Measurements from ENCODE around the gene TTC16. TPM values are rescaled to one million over a fixed set of nuclear protein-coding genes. Genes with fewer than 3 reads are reported as not detected.
A peak's percentile ranks its signal among the peaks of the same experiment; 100 is the strongest.

The TTC16 gene
- total and polyA plus RNA-seq, 2 of the 8 experiments (the other 6 are each of a cell fraction or from before 2014, with no cell fraction given) = 0.03 TPM; not detected in 1

- H4K20me1 ChIP-seq (replicated peaks in 1 of 2; ENCODE audit: control insufficient read depth in 1 of 2, insufficient read depth in 2 of 2, low read length in 2 of 2) = no peaks in the 10 kb centered on the region
- H2BK15ac ChIP-seq (ENCODE audit: low read length) = 0 out of 2 replicates have a peak overlapping the region, but pooled peaks have one; percentile 12
- H3K36me3 ChIP-seq (ENCODE audit: control insufficient read depth in 2 of 4, insufficient read depth in 4 of 4, low read length in 3 of 4) = no peaks in the 10 kb centered on the region
- POLR2A ChIA-PET (ENCODE audit: partially characterized antibody) = no interaction called here
- no peak overlapping the region for H3K9ac ChIP-seq (replicated peaks in 1 of 4; ENCODE audit: extremely low read depth in 1 of 4, low read depth in 3 of 4, low read length in 3 of 4)
- DNase-seq (ENCODE audit: low read depth in 1 of 2, low spot score in 2 of 2) (no peak), FAIRE-seq (no peak)
- no peaks in the 10 kb centered on the region for H3K27me3 ChIP-seq (replicated peaks in 1 of 4; ENCODE audit: control insufficient read depth in 3 of 4, extremely low read depth in 1 of 4, insufficient read depth in 3 of 4, low read length in 3 of 4)
- no peak overlapping the region for H3K23ac ChIP-seq (ENCODE audit: insufficient read length)
- no peaks in the 10 kb centered on the region for H3K9me3 ChIP-seq (ENCODE audit: insufficient read depth in 2 of 2, low read depth in 1 of 2, low read length in 1 of 2)
- H3K4me1 ChIP-seq (replicated peaks in 1 of 4; ENCODE audit: control insufficient read depth in 3 of 4, insufficient read depth in 4 of 4, low read length in 3 of 4) = peaks cover 0 to 27% (median 19%) of the 10 kb centered on the region in 4 experiments; a peak in 6 of 7 replicates
- no peak overlapping the region for H4K91ac ChIP-seq (replicated peaks; ENCODE audit: insufficient read length, low read length)
- no peak overlapping the region for H2BK120ac ChIP-seq (replicated peaks; ENCODE audit: low read depth, low read length)
- H3K79me2 ChIP-seq (ENCODE audit: control insufficient read depth in 1 of 2, insufficient read depth in 2 of 2, low read length in 2 of 2) = no peaks in the 10 kb centered on the region
- no peak overlapping the region for H3K18ac ChIP-seq (ENCODE audit: extremely low read depth, low read length)
- H3K79me1 ChIP-seq (ENCODE audit: low read depth, low read length) = no peaks in the 10 kb centered on the region
- H2BK5ac ChIP-seq (ENCODE audit: low read depth, low read length) = no peak overlapping the region
- no peaks in the 10 kb centered on the region for H3K23me2 ChIP-seq (ENCODE audit: low read depth, low read length)
- no peak overlapping the region for H2BK20ac ChIP-seq (ENCODE audit: low read length)
- no peak overlapping the region for H3K4ac ChIP-seq (replicated peaks; ENCODE audit: insufficient read length, low read depth, low read length)
- H2BK12ac ChIP-seq (ENCODE audit: low read depth, low read length) = peak overlapping the region; percentile 68; the same call in 1 of the 2 replicates
- H3K56ac ChIP-seq (replicated peaks; ENCODE audit: insufficient read length, low read depth, low read length) = no peak overlapping the region
- H3K27ac ChIP-seq (ENCODE audit: low read depth, low read length) = no peak overlapping the region
- TF ChIP-seq GABPA (IDR thresholded peaks at IDR 0.05; ENCODE audit: borderline replicate concordance, insufficient read depth, low read length) = no peak
- no peak overlapping the region for H3K4me3 ChIP-seq (ENCODE audit: extremely low read depth in 1 of 4, insufficient read depth in 2 of 4, low read depth in 3 of 4, low read length in 4 of 4)
- no peak overlapping the region for H4K5ac ChIP-seq (ENCODE audit: insufficient read length, low read depth, low read length)
- no peak overlapping the region; the same call in 1 of the 2 replicates for H4K8ac ChIP-seq (ENCODE audit: extremely low read depth, insufficient read depth, low read length)
- peak overlapping the region; percentile 53; the same call in 1 of the 2 replicates for H2AK5ac ChIP-seq (ENCODE audit: low read depth, low read length)
- CTCF ChIA-PET (ENCODE audit: partially characterized antibody) = interaction anchor here (0.9 to 3.9 kb wide), 7 partner anchors 8 to 206 kb away, joined by 3 to 23 read pairs (median 3); partner anchors contain the start of genes CDK9 and TOR2A
- no peak overlapping the region for H3K14ac ChIP-seq (ENCODE audit: insufficient read length)
- 92% methylated on average over 8 of the region's 8 CpGs; no CpG with 5 or more reads in 1 of the 2 experiments for WGBS, 2 experiments (ENCODE audit: extremely low coverage in 1 of 2, insufficient coverage in 1 of 2, insufficient read length in 1 of 2, insufficient replicate concordance in 2 of 2, low coverage in 1 of 2, low lambda C conversion rate in 2 of 2, missing lambda C conversion rate in 1 of 2)
- no peak overlapping the region for H3K4me2 ChIP-seq (ENCODE audit: insufficient read depth in 1 of 2, low read depth in 2 of 2, low read length in 2 of 2)
- H2AFZ ChIP-seq (ENCODE audit: low read length) = no peak overlapping the region
These were observed 6.8 kb upstream of the TTC16 start for GRCh38 chr9:127708952-127709587.
